NCI-H526 (cell line): ENCODE measurements around the gene PRXL2B.
"Not testable (repeated sequence)": the region's sequence is repeated elsewhere in the genome, so short reads cannot be mapped to it uniquely, and the experiment has no call there.

Source experiments
- DNase-seq, 2 experiments: peaks; one replicate each; lab custom pipeline; 2025; lab: John Stamatoyannopoulos, UW

The PRXL2B gene

GRCh38 chr1:2614145-2614544 lies 27.6 kb downstream of the PRXL2B start:
- no peak for DNase-seq

DNA sequence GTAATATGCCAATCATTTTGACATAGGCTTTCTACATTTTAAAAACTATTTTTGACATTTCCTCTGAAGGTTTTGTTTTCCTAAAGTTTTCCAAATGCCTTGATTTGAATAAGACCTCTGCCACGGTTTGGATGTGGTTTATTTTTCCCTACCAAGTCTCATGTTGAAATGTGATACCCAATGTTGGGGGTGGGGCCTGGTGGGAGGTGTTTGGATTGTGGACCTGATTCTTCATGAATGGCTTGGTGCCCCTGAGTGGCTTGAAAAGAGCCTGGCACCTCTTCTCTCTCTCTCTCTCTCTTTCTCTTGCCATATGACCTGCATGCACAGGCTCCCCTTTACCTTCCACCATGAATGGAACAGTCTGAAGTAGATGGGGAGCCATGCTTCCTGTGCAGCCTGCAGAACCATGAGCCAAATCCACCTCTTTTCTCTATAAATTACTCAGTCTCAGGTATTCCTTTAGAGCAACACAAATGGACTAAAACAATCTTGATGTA lies 31.4 kb downstream of the PRXL2B start:
- DNase-seq, result peak; percentile 29 to 42

DNA sequence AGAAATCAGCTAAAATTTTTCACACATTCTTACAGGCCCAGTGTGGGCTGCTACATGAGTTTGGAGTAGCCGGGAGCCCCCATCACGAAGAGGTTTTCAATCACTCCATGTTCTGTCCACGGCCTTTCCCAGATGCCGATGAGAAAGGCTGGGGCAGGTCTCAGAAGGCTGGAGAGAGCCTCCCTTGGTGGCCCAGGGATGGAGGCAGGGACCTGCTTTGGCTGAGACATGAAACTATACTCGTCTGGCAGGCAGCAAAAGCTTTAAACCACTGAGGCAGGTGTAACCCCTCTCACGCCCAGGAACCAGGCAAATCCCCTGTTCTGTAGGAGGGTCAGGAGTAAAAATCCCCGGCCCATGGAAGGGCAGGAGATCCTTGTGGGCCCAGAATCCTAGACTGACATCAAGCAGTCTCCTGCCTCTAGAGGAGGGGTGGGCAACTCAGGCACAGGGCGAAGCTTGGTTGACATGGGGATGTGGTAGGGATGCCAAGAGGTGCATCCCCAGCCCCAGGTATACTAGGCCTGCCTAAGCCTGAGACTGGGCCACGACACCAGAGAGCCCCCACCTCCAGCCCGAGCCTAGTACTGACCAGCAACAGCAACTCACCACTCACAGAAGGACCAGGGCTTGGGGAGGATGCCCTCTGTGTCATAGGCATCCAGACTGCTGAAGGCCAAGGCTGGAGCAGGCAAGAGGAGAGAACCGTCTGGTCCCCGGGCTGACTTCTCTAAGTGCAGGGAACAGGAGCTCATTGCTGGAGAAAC lies 37.2 kb downstream of the PRXL2B start:
- no peak for DNase-seq

GRCh38 chr1:2624735-2625300 lies 38.2 kb downstream of the PRXL2B start:
- no peak for DNase-seq

- no peak for DNase-seq
These were observed 38.7 kb downstream of the PRXL2B start for GRCh38 chr1:2625311-2625710.

GRCh38 chr1:2625748-2626147 lies 39.2 kb downstream of the PRXL2B start:
- not testable (repeated sequence) for DNase-seq

GRCh38 chr1:2627746-2628145 lies 41.2 kb downstream of the PRXL2B start:
- DNase-seq, result no peak

DNA sequence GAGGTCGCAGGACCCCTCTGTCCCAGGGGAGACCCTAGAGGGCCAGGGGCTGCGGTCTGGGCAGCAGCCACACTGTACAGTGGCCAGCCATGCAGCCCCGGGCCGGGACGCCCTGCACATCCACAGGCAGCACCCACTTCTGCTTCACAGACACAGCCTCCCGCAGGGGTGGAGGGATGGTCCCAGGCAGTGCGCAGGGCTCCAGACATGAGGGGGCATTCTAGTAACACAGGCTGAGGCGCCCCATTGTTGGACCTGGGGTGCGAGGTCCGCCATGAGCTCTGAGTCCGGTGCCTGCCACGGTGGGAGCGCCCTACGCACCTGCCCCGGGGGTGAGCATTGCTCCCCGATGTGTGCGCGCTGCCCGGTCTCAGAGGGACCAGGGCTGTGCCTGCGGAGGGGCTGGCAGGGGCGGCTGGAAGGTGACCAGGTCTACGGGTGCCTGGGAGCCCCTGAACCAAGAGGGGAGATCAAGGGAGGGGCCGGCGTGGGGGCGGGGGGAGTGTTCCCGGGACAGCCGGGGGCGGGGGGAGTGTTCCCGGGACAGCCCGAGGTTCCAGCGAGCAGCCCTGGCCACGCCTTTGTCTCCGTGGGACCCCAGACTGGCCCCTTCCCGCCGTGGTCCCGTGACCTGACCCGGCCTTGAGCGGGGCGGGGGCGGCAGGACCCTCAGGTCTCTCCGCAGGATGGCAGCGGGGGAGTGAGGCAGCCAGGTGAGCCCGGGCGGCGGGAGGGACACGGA lies 41.8 kb downstream of the PRXL2B start:
- no peak for DNase-seq

DNA sequence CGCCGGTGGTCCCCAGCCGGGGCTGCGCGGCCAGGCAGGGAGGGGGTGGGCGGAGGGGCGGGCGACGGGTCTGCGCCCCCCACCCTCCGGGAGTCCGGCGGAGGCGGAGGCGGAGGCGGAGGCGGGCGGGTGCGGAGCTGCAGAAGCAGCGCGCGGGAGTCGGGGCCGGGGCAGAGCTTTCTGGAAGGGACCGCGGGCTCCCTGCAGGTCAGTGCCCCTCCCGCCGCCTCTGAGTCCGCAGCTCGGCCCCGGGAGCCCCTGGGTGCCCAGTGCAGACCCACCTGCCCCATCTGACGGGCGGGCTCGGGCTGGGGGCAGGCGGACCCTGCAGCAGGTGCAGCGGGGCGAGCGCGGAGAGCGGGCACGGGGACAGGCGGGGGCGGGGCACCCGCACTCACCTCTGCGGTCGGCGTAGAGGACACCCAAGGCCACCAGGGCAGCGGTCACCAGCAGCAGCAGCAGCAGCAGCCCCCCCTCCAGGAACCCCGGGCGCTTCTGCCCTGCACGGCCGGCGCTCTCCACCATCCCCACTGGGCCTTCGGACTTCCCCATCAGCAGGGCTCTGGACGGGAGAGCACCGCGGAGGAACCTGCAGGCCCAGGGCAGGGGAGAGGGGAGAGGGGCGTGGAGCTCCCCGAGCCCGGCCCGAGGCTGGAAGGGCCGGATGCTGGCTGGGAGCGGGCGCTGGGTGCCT lies 42.5 kb downstream of the PRXL2B start:
- no peak for DNase-seq

- no peak for DNase-seq
These were observed 43.3 kb downstream of the PRXL2B start for GRCh38 chr1:2629627-2630497.

- DNase-seq, result no peak
These were observed 44.0 kb downstream of the PRXL2B start for GRCh38 chr1:2630498-2631135.

DNA sequence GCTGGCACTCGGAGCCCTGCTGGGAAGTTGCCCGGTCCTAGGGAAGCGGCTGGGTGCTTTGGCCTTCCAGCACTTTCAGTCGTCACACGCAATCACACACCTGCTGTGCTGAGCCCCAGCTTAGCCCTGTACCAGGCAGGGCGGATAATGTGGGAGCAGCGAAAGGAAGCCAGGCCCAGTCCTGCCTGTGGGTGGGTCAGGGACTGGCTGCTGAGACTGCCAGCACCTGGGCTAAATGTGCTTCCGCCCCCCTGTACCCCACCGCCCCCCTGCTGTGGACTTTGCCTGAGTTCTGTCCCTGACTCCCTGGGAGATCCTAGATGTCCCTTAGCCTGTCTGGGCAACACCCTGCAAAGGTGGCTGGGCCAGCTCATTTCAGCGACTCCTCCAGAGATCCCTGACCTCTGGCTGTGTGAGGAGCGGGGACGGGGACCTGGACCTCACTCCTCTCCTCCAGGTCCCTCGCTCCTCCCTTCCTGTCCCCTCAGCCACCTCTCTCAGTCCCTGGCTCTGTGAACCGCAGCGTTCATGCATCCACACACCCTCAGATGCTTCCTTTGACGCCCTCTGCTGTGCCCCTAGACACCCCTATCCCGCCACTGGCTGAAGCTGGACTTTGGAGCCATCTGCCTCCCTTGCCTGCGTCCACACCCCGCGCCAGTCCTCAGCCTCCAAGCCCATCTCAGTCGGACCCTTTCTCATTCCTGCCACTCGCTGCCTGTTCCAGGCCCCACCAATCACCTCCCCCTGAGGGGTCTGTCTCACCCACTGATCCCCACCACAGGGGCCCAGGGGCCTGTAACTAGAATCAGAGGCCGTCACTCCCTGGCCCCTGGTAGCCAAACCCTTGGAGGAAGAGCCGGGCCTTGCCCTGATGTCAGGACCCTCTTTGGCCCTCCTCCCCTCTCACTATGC lies 44.8 kb downstream of the PRXL2B start:
- DNase-seq, result no peak

- no peak for DNase-seq
These were observed 45.5 kb downstream of the PRXL2B start for GRCh38 chr1:2632051-2632430.

DNA sequence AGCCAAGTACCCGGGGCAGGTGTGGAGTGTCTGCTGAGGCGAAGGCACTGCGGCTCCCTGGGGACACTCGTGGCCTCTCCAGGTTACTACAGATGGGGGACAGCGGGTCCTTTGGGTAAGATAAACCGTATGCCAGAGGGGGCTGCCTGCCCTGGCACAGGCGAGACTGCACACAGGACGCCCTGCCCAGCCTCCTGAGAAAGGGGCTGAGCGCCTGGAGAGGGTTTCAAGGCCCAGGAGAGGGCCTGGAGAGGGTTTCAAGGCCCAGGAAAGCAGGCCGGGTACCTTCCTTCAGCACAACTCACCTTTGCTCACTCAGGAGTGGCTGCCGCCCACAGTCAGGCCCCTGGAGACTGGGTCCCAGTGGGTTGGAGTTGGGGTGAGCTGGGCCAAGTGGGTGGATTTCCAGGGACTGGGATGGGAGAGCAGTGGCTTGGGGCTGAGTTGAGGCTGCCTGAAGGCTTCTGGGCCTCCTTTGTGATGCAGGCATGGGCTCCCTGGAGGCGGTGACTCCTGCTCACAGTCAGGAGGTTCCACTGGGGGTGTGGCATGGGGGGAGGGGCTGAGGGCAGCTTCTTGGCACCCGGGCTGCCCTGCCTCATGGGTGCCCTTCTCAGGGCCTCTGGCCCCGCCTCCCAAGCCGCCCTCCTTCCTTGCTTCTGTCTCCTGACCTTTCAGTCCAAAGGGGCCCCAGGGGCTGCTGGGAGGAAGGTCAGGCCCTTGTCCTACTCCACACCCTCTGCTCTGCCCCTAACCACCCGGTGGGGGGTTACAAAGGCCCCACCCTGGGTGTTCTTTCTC lies 46.2 kb downstream of the PRXL2B start, which contains the start of gene MMEL1:
TSS of gene MMEL1 (minus strand) at position 456 of the 801 bp plus-strand sequence. CDS start 3,532 bp downstream, outside the sequence.
- DNase-seq, result no peak

DNA sequence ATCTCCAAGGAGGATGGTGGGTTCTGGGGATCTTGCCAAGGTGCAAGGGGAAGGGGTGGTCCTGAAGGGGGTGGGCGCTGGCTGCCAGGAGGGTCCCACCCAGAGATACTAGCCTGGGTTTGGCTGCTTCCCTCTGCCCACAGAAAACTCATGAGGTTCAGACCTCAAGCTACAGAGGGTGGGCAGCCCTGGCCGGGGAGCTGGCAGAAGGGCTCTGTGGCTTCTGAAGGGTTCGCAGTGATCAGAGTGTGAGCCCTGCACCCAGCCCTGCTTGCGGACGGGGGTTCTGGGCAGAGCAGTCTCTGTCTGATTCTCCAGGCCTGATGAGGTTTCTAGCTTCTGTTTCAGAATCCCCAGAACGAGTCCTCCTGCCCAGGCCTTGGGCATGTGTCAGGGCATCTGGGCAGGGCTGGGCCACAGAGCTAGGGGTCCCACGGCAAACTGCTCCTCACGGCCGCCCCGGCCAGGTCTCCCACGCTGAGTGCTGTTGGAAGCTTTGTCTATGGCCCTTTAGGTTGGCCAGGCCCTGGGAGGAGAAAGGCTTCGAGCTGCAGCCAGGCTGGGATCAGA lies 46.9 kb downstream of the PRXL2B start:
- DNase-seq, result no peak

DNA sequence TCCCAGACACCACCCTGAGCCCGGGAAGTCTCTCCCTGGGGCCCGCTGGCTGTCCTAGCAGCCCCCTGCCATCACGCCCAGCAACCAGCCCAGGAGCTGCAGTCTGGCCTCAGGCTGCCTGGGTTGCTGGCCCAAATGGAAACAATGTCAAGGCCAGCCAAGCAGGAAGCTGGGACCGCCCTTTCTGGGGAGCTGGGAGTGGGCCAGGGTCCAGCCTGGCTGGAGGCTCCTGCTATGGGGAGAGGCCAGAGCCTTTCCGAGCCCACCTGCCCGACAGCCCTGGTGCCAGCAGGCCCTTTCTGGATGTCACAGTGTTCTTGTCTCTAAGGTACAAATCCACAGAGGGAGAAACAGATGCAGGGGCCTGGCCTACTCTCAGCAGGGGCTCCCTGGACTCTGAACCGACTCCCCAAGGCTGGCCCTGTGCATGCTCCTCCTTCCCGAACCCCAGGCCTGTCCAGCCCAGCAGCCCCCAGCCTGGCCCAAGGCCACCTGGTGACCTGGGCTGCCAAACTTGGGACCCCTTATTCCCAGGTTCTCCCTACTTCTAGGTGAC lies 47.4 kb downstream of the PRXL2B start:
- no peak for DNase-seq

- no peak for DNase-seq
These were observed 48.9 kb downstream of the PRXL2B start for GRCh38 chr1:2635361-2636010.

DNA sequence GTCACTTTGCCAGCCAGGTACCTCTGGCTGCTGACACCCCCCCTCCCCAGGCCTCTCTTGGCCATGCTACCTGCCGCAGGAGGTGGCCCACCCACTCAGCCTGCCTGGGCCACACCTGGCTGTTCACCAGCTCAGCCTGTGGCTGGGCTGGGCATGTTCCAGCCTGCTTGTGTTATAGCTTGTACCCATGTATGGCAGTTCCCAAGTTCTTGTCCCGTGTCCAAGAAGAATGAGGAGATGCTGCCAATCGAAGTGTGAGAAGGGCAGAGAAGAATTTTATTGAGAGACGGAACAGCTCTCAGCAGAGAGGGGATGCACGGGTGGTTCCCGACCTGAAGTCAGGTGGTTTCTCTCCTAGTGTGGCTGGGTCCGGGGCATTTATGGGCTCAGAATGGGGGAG lies 50.2 kb downstream of the PRXL2B start:
- no peak for DNase-seq
